Right lobe of liver (tissue), 6 donors: ENCODE data around the gene CTDP1. TPM values are rescaled to one million over a fixed set of nuclear protein-coding genes. Genes with fewer than 3 reads are reported as not detected.

ENCODE experiments used
- ATAC-seq, 4 donors: fragments of 200-7000 bp; cut with Tn5 transposase; one replicate each; pipeline ENCODE4 v1.9.1; 2020; ENCODE audit warnings: mild to moderate bottlenecking in 4 of 4, moderate library complexity in 4 of 4
- DNase-seq, 3 donors: peaks; one replicate each; pipeline ENCODE4 v3.0.0-alpha.2; 2020
- H3K27ac ChIP-seq, 3 donors: fragments of 200-600 bp; one replicate each; pipeline ENCODE4 v1.8.0; 2022
- H3K27me3 ChIP-seq, 2 donors: fragments of 200-600 bp; one replicate each; pipeline ENCODE4 v1.8.0; 2022
- H3K36me3 ChIP-seq, 4 donors: fragments of 200-600 bp; sonication (generic) in 1 of 4; one replicate each; pipeline versions ENCODE4 v1.5.1 to v1.8.0; 2017 to 2022; ENCODE audit warnings: control low read depth in 1 of 4
- H3K4me1 ChIP-seq, 4 donors: fragments of 200-600 bp; sonication (generic) in 1 of 4; one replicate each; pipeline versions ENCODE4 v1.5.1 to v1.8.0; 2017 to 2022; ENCODE audit warnings: control low read depth in 1 of 4
- H3K4me3 ChIP-seq, 3 donors: fragments of 200-600 bp; one replicate each; pipeline ENCODE4 v1.8.0; 2022
- H3K9me3 ChIP-seq, 4 donors: fragments of 200-600 bp; sonication (generic) in 1 of 4; one replicate each; pipeline versions ENCODE4 v1.5.1 to v1.8.0; 2017 to 2022; ENCODE audit warnings: control low read depth in 1 of 4
- CTCF ChIP-seq, 4 donors: fragments of 200-600 bp in 3 of 4; fragments of 450-650 bp in 1 of 4; IDR thresholded peaks; one replicate each; pipeline versions ENCODE4 v1.5.1 to v1.8.0; 2016 to 2022; ENCODE audit warnings: antibody characterized with exemption in 4 of 4, mild to moderate bottlenecking in 2 of 4
- POLR2A ChIP-seq: fragments of 450-650 bp; IDR thresholded peaks from one replicate; pipeline ENCODE4 v1.6.1; 2017; ENCODE audit warnings: antibody characterized with exemption, mild to moderate bottlenecking
- WGBS: methylation state at CpG from one replicate; pipeline ENCODE4 v1.1.6; 2018; ENCODE audit warnings: low coverage, low lambda C conversion rate; ENCODE audit not compliant: insufficient coverage; ENCODE audit errors: missing lambda C conversion rate; 5-methylcytosine and 5-hydroxymethylcytosine counted together
- intact Hi-C, 2 donors: fragments of 100-400 bp; cut with DNase I; formaldehyde crosslinking; loops; one replicate each; pipeline versions ENCODE4 v1.11.2 to v1.14.1; 2022
- total RNA-seq, 6 experiments: library from RNA; depleted of rRNA in 2 of 6; stranded (reverse); fragments of >200 nt in 2 of 6; fragmentation: NEBNext Ultra II Directional in 3 of 6; extraction: Animal tissue kit (Norgen Biotek cat#: 25700) in 3 of 6; gene quantifications; one replicate each; pipeline versions ENCODE4 v1.1.0 to v1.2.4, GENCODE V29; 2016 to 2023
- donor health status: DM: no; HTN: yes; CAD: no.
- donor health status: DM: no; HTN: no; CAD: no.
- donor health status: DM: no; HTN: no; CAD: no.
- donor health status: DM: no; HTN: yes; CAD: no.
- donor health status: DM: no; HTN: yes; CAD: no.

The CTDP1 gene
- total RNA-seq, 6 experiments from 2014 or later = 7.5 to 10.4 (median 8.2) TPM

DNA sequence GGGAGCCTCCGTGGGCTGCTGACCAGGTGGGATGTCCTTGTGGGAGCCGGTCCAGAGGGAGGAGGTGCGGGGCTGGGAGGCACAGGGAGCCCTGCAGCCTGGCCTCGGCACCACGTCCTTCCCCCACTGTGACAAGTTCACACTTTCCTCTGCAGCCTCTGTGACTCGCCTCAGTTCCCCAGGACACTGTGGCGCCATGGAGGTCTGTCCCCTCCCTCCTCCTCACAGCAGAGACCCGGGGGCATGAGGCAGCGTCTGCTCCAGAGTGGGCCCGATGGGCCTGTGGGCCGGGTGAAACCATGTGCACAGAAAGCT, 90.9 kb downstream of the CTDP1 start:
- 66% methylated on average over 7 of the region's 11 CpGs for WGBS
- no peaks in the 10 kb centered on the region for H3K36me3 ChIP-seq
- no peaks in the 10 kb centered on the region for H3K4me1 ChIP-seq
- H3K27me3 ChIP-seq = no peaks in the 10 kb centered on the region
- no peak for TF ChIP-seq CTCF (IDR thresholded peaks at IDR 0.05)
- no peak for TF ChIP-seq POLR2A
- H3K4me3 ChIP-seq = no peak overlapping the region
- intact Hi-C loops = no loop called here
- DNase-seq (peak in 1 of 3 donors; percentile 37), ATAC-seq (peak in 1 of 4 donors; percentile 8)
- H3K9me3 ChIP-seq = no peaks in the 10 kb centered on the region
- H3K27ac ChIP-seq = no peak overlapping the region

DNA sequence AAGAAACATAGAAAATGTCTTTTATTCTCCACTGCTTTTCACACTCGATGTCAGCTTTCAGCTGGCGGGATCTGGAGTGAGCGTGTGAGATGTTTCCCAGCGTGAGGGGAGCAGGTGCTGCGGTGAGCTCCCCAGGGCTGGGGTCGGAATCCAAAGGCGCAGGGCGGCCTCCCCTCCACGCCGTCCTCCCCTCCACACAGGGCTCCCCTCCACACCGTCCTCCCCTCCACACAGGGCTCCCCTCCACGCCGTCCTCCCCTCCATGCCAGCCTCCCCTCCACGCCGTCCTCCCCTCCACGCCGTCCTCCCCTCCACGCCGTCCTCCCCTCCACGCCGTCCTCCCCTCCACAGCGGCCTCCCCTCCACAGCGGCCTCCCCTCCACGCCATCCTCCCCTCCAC, 91.2 kb downstream of the CTDP1 start:
- peak in 1 of 3 donors; percentile 31 for DNase-seq
- ATAC-seq = no peak

GRCh38 chr18:79771446-79772107, 92.0 kb downstream of the CTDP1 start:
- ATAC-seq (no peak), DNase-seq (peak in 2 of 3 donors; percentile 22 to 40)
- Histone ChIP-seq H3K9me3 (no peaks in the 10 kb centered on the region), H3K27me3 (no peaks in the 10 kb centered on the region), H3K36me3 (no peaks in the 10 kb centered on the region), H3K27ac (no peak overlapping the region), H3K4me1 (no peaks in the 10 kb centered on the region), H3K4me3 (no peak overlapping the region)
- intact Hi-C loops = no loop called here
- TF ChIP-seq POLR2A = no peak
- no peak for TF ChIP-seq CTCF (IDR thresholded peaks at IDR 0.05)
- 67% methylated on average over 21 of the region's 35 CpGs for WGBS

More for the DNA sequence above, 91.2 kb downstream of the CTDP1 start:
- Histone ChIP-seq H3K27me3 (no peaks in the 10 kb centered on the region), H3K4me3 (no peak overlapping the region), H3K27ac (no peak overlapping the region), H3K9me3 (no peaks in the 10 kb centered on the region), H3K36me3 (no peaks in the 10 kb centered on the region), H3K4me1 (no peaks in the 10 kb centered on the region)
- 74% methylated on average over 23 of the region's 24 CpGs for WGBS
- TF ChIP-seq CTCF (IDR thresholded peaks at IDR 0.05) (no peak), POLR2A (no peak)
- intact Hi-C loops = no loop called here

- Histone ChIP-seq H3K4me1 (no peaks in the 10 kb centered on the region), H3K36me3 (no peaks in the 10 kb centered on the region), H3K27me3 (no peaks in the 10 kb centered on the region), H3K9me3 (no peaks in the 10 kb centered on the region), H3K4me3 (no peak overlapping the region), H3K27ac (no peak overlapping the region)
- peak in 1 of 4 donors; percentile 10 for ATAC-seq
- peak in 2 of 3 donors; percentile 41 to 48 for DNase-seq
- no peak for TF ChIP-seq POLR2A
- 68% methylated on average over 13 of the region's 38 CpGs for WGBS
- intact Hi-C loops = no loop called here
Measured at GRCh38 chr18:79772108-79772864, 92.7 kb downstream of the CTDP1 start.
